ENCODE measurements around the gene MBD5. TPM values are rescaled to one million over a fixed set of nuclear protein-coding genes. Genes with fewer than 3 reads are reported as not detected.

MBD5 gene
- total RNA-seq, 1 donor: 25.1 TPM

DNA sequence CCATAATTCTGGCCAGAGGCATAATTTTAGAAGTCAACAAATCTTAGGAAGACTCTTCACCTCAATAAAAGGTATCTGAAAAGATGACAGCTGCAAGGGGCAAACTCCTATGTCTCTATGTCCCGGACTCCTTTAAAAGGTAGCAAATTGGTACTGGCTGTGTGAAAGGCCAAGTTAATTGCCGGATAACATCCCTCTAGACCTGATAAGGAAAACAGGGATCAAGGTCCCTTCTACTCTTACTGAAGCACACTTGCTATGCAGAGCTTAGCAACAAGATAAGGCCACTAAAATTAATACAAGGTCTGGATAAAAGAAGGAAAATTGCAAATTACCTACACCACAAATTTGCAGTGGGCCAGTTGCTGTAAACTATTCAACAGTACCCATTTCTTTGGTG, 482.6 kb downstream of the MBD5 start:
- Histone ChIP-seq H3K27me3 (ENCODE audit: insufficient read depth, low read length) (no peaks in the 10 kb centered on the region), H3K9me3 (ENCODE audit: low read depth, low read length) (no peaks in the 10 kb centered on the region), H3K4me1 (ENCODE audit: insufficient read depth, low read length) (no peaks in the 10 kb centered on the region), H3K4me3 (ENCODE audit: low read length) (no peak overlapping the region)

DNA sequence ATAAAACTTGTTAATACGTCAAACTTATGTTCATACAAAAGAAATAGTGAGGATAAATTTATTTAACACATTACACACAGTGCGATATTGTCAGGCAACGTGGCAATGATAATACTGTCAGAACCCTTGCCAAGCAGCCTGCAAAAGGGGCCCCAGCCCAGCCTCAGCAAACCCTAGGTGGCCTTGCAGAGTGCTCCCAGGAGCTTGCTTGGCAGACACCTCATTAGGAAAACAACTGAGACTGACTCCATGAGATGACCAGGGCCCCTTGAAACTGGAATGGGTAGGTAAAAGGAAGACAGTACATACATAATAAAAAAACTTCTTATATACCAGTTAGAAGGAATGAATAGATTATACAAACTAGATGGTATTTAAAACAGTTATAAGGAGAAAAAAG, 487.1 kb downstream of the MBD5 start:
- Histone ChIP-seq H3K9me3 (ENCODE audit: low read depth, low read length) (no peaks in the 10 kb centered on the region), H3K27me3 (ENCODE audit: insufficient read depth, low read length) (no peaks in the 10 kb centered on the region), H3K4me1 (ENCODE audit: insufficient read depth, low read length) (peaks cover 7% of the 10 kb centered on the region), H3K4me3 (ENCODE audit: low read length) (no peak overlapping the region)

DNA sequence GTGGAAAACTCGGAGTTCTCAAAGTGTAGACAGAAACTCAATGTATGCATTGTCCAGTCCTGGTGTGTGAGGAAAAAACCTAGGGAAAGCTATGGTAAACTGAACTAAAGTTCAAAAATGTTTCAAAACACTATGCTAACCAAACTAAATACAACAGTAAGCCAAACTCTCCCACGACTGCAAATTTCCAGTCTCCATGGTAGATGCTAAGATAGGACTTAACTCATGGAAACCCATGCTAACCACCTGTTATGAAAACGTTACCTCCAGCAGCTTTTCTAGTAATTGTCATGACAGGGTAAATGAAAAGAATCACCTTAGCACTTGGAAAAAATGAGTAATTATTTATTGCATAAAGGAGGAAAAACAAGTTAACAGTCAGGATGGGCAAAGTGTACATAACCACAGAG, 488.0 kb downstream of the MBD5 start:
- Histone ChIP-seq H3K4me1 (ENCODE audit: insufficient read depth, low read length) (peaks cover 7% of the 10 kb centered on the region), H3K9me3 (ENCODE audit: low read depth, low read length) (no peaks in the 10 kb centered on the region), H3K4me3 (ENCODE audit: low read length) (peak overlapping the region; percentile 7), H3K27me3 (ENCODE audit: insufficient read depth, low read length) (no peaks in the 10 kb centered on the region)

DNA sequence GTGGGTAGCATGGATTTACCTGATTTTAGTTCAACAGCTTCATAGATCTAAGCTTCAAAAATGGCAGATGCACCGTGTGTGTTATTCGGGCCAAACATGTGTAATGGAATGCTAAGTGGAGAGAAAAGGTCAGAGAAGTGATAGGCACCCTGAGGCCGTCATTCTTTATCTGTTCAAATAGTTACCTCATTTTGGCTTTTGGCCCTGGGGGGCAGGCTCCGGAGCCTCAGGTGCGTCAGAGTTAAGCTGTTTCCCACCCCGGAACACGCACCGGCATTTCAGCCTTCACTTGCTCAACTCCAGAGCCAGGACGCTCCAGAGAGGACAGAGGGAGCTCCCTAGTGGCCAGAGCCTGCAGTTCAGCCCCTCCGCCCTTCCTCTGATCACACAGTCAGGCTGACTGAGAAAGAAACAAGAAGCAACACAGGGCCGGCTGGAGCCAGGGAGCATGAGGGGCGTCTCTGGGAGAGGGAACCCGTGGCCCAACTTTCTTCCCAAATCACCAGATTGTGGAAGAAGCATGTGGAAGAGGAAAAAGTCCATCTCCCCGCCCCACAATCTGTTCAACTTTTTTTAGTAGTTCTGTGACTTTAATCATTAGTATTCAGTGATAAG, 488.5 kb downstream of the MBD5 start:
- peak overlapping the region; percentile 7 for H3K4me3 ChIP-seq (ENCODE audit: low read length)
- no peaks in the 10 kb centered on the region for H3K27me3 ChIP-seq (ENCODE audit: insufficient read depth, low read length)

DNA sequence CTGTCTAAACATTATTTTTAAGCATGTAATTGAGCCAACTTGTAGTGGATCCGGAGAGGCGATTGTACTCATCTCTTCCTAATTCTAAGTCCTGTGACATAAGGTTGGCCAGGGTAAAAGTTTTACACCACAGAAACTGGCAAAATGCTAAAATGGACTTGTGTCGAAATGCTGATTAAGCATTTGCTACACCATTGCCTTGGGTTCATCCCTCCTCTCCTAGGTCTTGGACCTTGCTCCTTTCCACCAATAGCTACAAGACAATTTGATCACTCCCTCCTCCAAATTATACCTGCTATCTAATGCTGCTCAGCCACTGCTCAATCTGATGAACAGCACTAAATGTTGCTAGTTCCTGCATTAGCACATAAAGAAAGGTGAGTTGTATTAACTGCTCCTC, 491.0 kb downstream of the MBD5 start:
- H3K4me3 ChIP-seq (ENCODE audit: low read length): no peak overlapping the region
- no peaks in the 10 kb centered on the region for H3K9me3 ChIP-seq (ENCODE audit: low read depth, low read length)
- no peaks in the 10 kb centered on the region for H3K27me3 ChIP-seq (ENCODE audit: insufficient read depth, low read length)
- peaks cover 7% of the 10 kb centered on the region for H3K4me1 ChIP-seq (ENCODE audit: insufficient read depth, low read length)

More for the DNA sequence above, 488.5 kb downstream of the MBD5 start:
- Histone ChIP-seq H3K4me1 (ENCODE audit: insufficient read depth, low read length) (peaks cover 7% of the 10 kb centered on the region), H3K9me3 (ENCODE audit: low read depth, low read length) (no peaks in the 10 kb centered on the region)

DNA sequence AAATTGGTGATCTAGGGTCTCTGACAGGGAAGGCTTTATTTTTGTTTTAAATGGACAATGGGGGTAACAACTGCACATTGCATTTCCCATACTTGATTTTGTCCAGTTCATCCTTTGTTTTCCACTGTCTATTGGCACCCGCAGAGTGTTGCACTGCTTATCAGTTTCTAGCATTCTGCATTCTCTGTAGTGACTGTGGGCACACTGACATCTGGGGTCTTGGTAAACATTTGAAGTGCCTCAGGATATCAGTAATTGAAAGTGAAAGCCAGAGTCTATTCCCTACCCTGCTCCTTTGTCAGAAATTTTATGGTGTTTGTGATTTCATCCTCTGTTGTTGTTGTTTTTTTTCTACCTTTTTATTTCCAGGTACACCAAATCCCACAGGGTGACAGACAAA, 491.6 kb downstream of the MBD5 start:
- Histone ChIP-seq H3K9me3 (ENCODE audit: low read depth, low read length) (no peaks in the 10 kb centered on the region), H3K4me1 (ENCODE audit: insufficient read depth, low read length) (peaks cover 7% of the 10 kb centered on the region), H3K27me3 (ENCODE audit: insufficient read depth, low read length) (no peaks in the 10 kb centered on the region), H3K4me3 (ENCODE audit: low read length) (no peak overlapping the region)

DNA sequence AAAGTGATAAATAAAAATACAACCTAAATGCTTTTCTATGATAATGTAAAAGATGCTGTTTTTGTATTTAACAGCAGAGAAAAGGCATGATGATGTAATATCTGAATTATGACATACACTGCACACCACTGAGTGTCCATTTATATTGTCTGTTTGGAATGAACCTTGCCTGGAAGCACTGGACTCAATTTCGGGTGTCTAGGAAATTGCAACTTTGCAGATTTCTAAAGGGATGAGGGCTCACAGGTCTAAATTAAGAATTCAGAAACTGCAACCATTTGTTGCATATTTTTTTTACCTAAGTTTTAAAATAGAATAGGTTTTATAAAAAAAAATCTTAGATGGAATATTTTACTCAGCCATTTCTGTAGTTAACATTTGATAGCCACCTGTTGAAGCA, 492.5 kb downstream of the MBD5 start:
- no peak overlapping the region for H3K4me3 ChIP-seq (ENCODE audit: low read length)
- H3K27me3 ChIP-seq (ENCODE audit: insufficient read depth, low read length): no peaks in the 10 kb centered on the region
- peaks cover 7% of the 10 kb centered on the region for H3K4me1 ChIP-seq (ENCODE audit: insufficient read depth, low read length)
- H3K9me3 ChIP-seq (ENCODE audit: low read depth, low read length): no peaks in the 10 kb centered on the region

DNA sequence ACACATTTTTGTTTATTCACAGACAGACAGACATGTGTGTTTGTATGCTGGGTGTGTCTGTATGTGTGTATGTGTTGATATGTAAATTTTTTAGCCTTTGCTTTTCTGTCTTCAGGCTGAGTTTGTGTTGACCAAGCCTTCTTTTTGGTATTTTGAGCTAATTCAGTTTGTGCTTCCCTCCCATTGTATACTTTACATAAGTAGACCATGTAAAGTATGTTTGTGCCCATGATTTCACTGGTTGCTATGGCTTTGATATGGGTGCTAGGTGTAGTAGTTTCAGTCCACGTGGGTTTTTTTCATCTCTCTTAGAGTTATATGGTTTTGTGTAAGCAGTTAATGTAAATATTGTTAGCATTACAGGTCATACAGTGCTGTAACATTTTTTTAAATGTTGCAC, 494.2 kb downstream of the MBD5 start:
- Histone ChIP-seq H3K9me3 (ENCODE audit: low read depth, low read length) (no peaks in the 10 kb centered on the region), H3K4me1 (ENCODE audit: insufficient read depth, low read length) (no peaks in the 10 kb centered on the region), H3K4me3 (ENCODE audit: low read length) (no peak overlapping the region), H3K27me3 (ENCODE audit: insufficient read depth, low read length) (no peaks in the 10 kb centered on the region)

DNA sequence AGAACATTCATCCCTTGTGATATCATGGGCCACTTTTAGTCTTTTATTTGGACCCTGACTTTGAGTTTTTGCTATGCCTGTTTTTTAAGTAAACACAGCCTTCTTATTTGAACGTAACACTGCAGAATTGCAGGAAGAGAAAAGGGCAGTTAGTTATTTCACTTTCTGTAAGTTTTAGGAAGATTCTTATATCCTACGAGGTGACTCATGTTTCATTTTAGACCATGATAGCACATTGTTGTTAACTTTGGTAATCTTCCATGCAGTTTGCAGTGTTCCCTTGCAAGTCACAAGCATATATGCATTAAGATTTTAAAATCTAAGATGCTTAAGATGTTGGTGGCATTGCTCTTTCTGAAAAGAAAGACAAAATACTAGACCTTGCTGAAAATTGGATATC, 495.1 kb downstream of the MBD5 start:
- no peaks in the 10 kb centered on the region for H3K4me1 ChIP-seq (ENCODE audit: insufficient read depth, low read length)
- no peak overlapping the region for H3K4me3 ChIP-seq (ENCODE audit: low read length)
- H3K27me3 ChIP-seq (ENCODE audit: insufficient read depth, low read length): no peaks in the 10 kb centered on the region
- no peaks in the 10 kb centered on the region for H3K9me3 ChIP-seq (ENCODE audit: low read depth, low read length)

DNA sequence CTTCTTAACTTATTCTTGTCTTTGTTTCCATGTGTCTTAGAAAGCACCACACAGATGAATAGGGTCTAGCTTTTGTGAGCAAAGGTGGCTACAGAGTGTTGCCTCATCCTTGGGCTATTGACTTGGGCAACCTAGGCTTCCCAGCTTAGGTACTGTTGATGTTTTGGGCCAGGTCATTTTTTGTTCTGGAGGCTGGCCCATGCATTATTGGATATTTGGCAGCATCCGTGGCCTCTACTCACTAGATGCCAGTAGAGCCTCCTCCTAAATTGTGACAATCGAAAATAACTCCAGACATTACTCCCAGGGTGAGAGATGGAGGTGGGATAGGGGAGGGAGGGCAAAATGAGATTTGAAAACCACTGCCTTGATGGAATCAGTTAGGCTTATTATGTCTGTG, 496.4 kb downstream of the MBD5 start:
- no peak overlapping the region for H3K4me3 ChIP-seq (ENCODE audit: low read length)
- no peaks in the 10 kb centered on the region for H3K27me3 ChIP-seq (ENCODE audit: insufficient read depth, low read length)
- no peaks in the 10 kb centered on the region for H3K4me1 ChIP-seq (ENCODE audit: insufficient read depth, low read length)
- H3K9me3 ChIP-seq (ENCODE audit: low read depth, low read length): no peaks in the 10 kb centered on the region

DNA sequence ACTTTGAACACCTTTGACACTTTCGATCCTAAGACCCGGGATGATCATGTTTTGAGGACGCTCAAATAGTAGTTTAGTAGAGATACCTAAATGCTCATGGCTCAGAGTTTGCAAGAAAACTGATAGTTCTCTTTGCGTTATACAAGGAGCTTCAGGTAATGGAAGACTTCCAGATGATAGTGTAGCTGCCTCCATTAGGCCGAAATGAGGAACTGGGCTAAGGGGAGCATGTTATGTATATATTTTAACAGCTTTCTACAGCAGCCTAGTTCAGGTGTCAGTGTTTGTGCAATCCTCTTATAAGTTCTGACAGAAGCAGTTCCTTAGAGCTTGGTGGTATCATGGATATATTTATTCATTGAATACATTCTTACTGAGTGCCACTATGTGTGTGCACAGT, 496.9 kb downstream of the MBD5 start:
- Histone ChIP-seq H3K9me3 (ENCODE audit: low read depth, low read length) (no peaks in the 10 kb centered on the region), H3K4me3 (ENCODE audit: low read length) (no peak overlapping the region), H3K4me1 (ENCODE audit: insufficient read depth, low read length) (peaks cover 3% of the 10 kb centered on the region), H3K27me3 (ENCODE audit: insufficient read depth, low read length) (no peaks in the 10 kb centered on the region)

DNA sequence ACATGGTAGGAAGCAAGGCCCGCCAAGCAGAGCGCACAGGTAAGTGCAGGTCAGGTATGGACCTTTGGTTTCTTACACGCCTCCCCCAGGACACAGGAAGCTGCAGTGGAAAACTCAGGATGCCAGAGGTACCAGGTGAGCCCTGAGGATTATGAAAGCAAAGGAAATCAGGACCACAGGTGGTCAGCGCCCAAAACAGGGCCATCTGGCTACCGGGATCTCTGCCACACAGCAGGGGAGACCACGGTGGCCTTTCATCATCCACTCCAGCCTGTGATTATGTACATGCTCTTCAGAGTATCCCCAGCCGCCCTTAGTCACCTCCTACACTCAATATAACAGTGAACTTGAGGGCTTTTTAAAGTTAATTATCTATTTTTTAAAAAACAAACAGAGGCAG, 498.1 kb downstream of the MBD5 start:
- Histone ChIP-seq H3K4me3 (ENCODE audit: low read length) (no peak overlapping the region), H3K4me1 (ENCODE audit: insufficient read depth, low read length) (peaks cover 15% of the 10 kb centered on the region), H3K9me3 (ENCODE audit: low read depth, low read length) (no peaks in the 10 kb centered on the region), H3K27me3 (ENCODE audit: insufficient read depth, low read length) (no peaks in the 10 kb centered on the region)

DNA sequence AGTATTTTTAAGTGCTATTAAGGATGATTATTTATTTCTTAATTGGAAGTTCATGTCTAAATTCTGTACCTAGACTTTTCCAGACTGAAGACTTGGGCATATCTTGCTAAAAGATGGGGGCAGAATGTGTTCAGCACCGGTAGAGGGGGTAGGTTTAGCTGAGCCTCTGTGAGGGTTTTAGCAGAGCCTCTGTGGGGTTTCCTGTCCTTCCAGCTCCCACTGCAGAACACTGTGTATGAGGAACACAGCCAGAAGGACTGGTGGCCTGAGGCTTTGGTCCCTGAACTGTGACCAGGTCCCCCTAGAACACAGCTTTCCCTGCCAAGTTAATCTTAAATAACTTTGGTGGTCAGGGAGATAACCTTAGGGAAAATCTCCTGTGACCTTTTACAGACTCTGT, 500.3 kb downstream of the MBD5 start:
- H3K4me3 ChIP-seq (ENCODE audit: low read length): no peak overlapping the region
- no peaks in the 10 kb centered on the region for H3K9me3 ChIP-seq (ENCODE audit: low read depth, low read length)
- H3K4me1 ChIP-seq (ENCODE audit: insufficient read depth, low read length): peaks cover 28% of the 10 kb centered on the region
- H3K27me3 ChIP-seq (ENCODE audit: insufficient read depth, low read length): no peaks in the 10 kb centered on the region

DNA sequence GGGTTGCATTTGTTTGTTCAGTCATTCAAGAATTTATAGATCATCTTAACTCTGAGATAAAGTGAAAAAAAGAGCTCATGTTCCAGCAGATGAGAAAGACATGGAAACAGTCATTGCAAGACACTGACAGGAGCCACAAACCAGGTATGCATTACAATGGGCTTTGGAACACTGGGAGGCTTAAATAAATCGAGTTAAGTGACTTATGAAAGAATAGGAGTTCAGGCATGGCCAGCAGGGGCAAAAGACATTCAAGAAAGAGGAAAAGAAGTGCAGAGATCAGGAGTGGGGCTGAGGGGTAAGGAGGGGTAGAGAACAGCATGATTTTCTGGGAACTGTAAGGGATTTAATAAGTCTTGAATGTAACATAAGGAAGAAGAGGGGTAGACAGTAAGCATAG, 502.4 kb downstream of the MBD5 start:
- H3K27me3 ChIP-seq (ENCODE audit: insufficient read depth, low read length): no peaks in the 10 kb centered on the region
- H3K9me3 ChIP-seq (ENCODE audit: low read depth, low read length): no peaks in the 10 kb centered on the region
- H3K4me1 ChIP-seq (ENCODE audit: insufficient read depth, low read length): peaks cover 45% of the 10 kb centered on the region
- H3K4me3 ChIP-seq (ENCODE audit: low read length): no peak overlapping the region

DNA sequence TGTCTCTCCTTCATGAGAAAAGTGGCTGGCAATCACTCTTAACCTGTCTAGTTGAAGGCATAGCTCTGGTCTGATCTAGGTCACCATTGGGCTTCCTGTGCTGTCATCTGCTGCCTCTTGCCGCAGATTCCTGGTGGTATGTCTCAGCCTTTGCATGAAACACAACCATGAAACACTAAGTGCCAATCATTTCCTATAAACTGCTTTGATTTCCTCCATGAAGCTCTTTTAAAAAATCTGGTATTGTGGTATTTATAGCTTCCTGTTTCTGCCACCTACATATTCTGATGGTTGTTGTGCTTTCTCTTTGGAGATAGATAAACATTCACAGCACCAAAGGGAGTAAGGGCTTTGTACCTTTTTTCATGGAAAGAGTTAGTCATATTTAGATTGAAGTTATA, 503.6 kb downstream of the MBD5 start:
- no peak overlapping the region for H3K4me3 ChIP-seq (ENCODE audit: low read length)
- no peaks in the 10 kb centered on the region for H3K27me3 ChIP-seq (ENCODE audit: insufficient read depth, low read length)
- peaks cover 45% of the 10 kb centered on the region for H3K4me1 ChIP-seq (ENCODE audit: insufficient read depth, low read length)
- no peaks in the 10 kb centered on the region for H3K9me3 ChIP-seq (ENCODE audit: low read depth, low read length)

DNA sequence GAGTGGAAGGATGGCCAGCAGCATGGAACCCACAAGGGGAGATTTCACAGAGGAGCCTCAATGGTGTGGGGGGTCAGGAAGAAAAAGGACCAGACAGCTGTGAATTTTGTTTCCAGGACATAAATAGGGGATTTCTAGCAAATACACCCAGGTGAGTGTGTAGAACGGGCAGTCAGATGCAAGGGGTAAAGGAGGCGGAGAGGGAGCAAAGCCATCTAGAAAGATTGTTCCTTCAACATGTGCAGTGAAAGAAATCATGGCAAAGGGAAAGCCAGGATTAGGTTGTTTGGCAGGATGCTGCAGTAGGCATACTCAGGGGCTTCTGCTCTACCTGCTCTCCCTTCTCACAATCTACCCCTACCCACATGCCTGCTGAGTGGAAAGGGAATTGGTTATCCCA, 504.2 kb downstream of the MBD5 start:
- no peaks in the 10 kb centered on the region for H3K9me3 ChIP-seq (ENCODE audit: low read depth, low read length)
- no peaks in the 10 kb centered on the region for H3K27me3 ChIP-seq (ENCODE audit: insufficient read depth, low read length)
- H3K4me1 ChIP-seq (ENCODE audit: insufficient read depth, low read length): peaks cover 45% of the 10 kb centered on the region
- H3K4me3 ChIP-seq (ENCODE audit: low read length): no peak overlapping the region

Measured in mononuclear cell (primary cell).